Osteoblast (primary cell): ENCODE data around the gene POU2F2. TPM values are rescaled to one million over a fixed set of nuclear protein-coding genes. Genes with fewer than 3 reads are reported as not detected.

Experiments used
- DNase-seq: peaks from one replicate; pipeline ENCODE4 v3.0.0; 2011; ENCODE audit warnings: low spot score, mixed read lengths; ENCODE audit not compliant: insufficient read length; ENCODE audit errors: missing footprints
- H2AFZ ChIP-seq: 2 replicates; pipeline ENCODE4 v1.6.0; 2011; ENCODE audit warnings: mild to moderate bottlenecking, low read length
- H3K27ac ChIP-seq: 2 replicates; pipeline ENCODE4 v1.5.1; 2011; ENCODE audit warnings: mild to moderate bottlenecking, low read depth, low read length, moderate library complexity
- H3K27me3 ChIP-seq: 2 replicates; pipeline ENCODE4 v1.6.0; 2012; ENCODE audit warnings: mild to moderate bottlenecking, control low read depth, inconsistent platforms, low read length, moderate library complexity; ENCODE audit not compliant: insufficient read depth
- H3K36me3 ChIP-seq: 2 replicates; pipeline ENCODE4 v1.5.1; 2011; ENCODE audit warnings: mild to moderate bottlenecking, low read length, control low read depth, moderate library complexity; ENCODE audit not compliant: insufficient read depth
- H3K4me1 ChIP-seq: 2 replicates; pipeline ENCODE4 v1.5.1; 2011; ENCODE audit warnings: mild to moderate bottlenecking, low read length, control low read depth, moderate library complexity; ENCODE audit not compliant: insufficient read depth
- H3K4me2 ChIP-seq: 2 replicates; pipeline ENCODE4 v1.6.0; 2011; ENCODE audit warnings: mild to moderate bottlenecking, low read length; ENCODE audit not compliant: insufficient read depth
- H3K4me3 ChIP-seq: fragments of 200-600 bp; sonication (generic); 3 replicates; pipeline ENCODE4 v1.5.1; 2012; ENCODE audit warnings: mild to moderate bottlenecking, low read length, inconsistent platforms; ENCODE audit not compliant: insufficient read depth
- H3K79me2 ChIP-seq: 2 replicates; pipeline ENCODE4 v1.6.0; 2012; ENCODE audit warnings: mild to moderate bottlenecking, low read length, control low read depth, inconsistent platforms; ENCODE audit not compliant: insufficient read depth
- H3K9me3 ChIP-seq: 2 replicates; pipeline ENCODE4 v1.5.1; 2011; ENCODE audit warnings: low read depth, low read length, control low read depth
- H4K20me1 ChIP-seq: 2 replicates; pipeline ENCODE4 v1.6.0; 2012; ENCODE audit warnings: mild to moderate bottlenecking, low read length, control low read depth; ENCODE audit not compliant: insufficient read depth
- total RNA-seq: library from RNA; depleted of rRNA; stranded (reverse); fragments of >200 nt; gene quantifications from 2 replicates; pipeline ENCODE4 v1.2.3, GENCODE V29; 2012
- TF ChIP-seq, protein P1 (sequence below): IDR thresholded peaks from 2 replicates; pipeline ENCODE4 v1.5.1; 2011; ENCODE audit warnings: mild to moderate bottlenecking, low read depth, low read length, moderate library complexity; ENCODE audit errors: extremely low read depth

Gene POU2F2
- total RNA-seq, 1 donor = under 0.01 TPM

DNA sequence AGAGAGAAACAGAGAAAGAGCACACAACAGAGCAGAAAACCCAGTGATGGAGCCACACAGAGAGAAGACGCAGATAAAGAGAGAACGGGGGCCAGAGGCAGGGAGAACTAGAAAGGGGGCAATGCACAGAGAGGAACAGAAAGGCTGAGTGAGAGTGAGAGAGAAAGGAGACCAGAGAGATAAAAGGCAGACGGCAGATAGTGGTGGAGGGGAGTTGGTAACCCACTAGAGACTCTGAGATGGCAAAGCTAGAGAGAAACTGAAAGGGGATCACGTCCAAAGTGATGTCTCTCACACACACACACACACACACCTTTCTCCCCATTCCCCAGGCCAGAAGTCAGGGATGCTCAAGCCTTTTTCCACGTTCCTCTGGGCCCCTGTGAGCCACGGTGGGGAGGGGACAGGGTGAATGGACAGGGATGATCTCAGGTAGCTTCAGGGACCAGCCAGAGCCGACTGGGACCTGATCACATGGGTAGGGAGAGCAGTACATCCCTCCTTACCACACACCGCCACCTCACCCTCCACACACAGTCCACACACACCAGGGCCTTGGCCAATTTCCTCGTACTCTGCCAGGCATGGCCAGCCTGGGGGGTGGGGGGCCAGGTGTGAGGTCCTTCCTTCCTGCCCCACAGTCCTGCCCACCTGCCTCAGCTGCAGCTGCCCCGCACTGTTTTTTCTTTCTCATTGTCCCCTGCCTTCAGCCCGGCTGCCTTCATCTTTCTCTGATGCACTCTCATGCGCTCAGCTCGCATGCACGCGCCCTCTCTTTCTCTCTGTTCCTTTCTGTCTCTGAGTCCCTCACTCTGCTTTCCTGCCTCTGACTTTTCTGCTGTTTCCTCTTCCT lies 22.5 kb upstream of the POU2F2 start:
- no peaks in the 10 kb centered on the region for H4K20me1 ChIP-seq
- no peaks in the 10 kb centered on the region for H3K79me2 ChIP-seq
- H3K4me2 ChIP-seq = no peak overlapping the region
- DNase-seq = peak; percentile 80
- H2AFZ ChIP-seq = no peak overlapping the region
- peaks cover 84% of the 10 kb centered on the region for H3K27me3 ChIP-seq
- no peaks in the 10 kb centered on the region for H3K9me3 ChIP-seq
- H3K4me1 ChIP-seq = no peaks in the 10 kb centered on the region
- no peak overlapping the region for H3K4me3 ChIP-seq
- TF ChIP-seq, protein P1, sequence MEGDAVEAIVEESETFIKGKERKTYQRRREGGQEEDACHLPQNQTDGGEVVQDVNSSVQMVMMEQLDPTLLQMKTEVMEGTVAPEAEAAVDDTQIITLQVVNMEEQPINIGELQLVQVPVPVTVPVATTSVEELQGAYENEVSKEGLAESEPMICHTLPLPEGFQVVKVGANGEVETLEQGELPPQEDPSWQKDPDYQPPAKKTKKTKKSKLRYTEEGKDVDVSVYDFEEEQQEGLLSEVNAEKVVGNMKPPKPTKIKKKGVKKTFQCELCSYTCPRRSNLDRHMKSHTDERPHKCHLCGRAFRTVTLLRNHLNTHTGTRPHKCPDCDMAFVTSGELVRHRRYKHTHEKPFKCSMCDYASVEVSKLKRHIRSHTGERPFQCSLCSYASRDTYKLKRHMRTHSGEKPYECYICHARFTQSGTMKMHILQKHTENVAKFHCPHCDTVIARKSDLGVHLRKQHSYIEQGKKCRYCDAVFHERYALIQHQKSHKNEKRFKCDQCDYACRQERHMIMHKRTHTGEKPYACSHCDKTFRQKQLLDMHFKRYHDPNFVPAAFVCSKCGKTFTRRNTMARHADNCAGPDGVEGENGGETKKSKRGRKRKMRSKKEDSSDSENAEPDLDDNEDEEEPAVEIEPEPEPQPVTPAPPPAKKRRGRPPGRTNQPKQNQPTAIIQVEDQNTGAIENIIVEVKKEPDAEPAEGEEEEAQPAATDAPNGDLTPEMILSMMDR = no peak
- no peaks in the 10 kb centered on the region for H3K36me3 ChIP-seq
- no peak overlapping the region for H3K27ac ChIP-seq

DNA sequence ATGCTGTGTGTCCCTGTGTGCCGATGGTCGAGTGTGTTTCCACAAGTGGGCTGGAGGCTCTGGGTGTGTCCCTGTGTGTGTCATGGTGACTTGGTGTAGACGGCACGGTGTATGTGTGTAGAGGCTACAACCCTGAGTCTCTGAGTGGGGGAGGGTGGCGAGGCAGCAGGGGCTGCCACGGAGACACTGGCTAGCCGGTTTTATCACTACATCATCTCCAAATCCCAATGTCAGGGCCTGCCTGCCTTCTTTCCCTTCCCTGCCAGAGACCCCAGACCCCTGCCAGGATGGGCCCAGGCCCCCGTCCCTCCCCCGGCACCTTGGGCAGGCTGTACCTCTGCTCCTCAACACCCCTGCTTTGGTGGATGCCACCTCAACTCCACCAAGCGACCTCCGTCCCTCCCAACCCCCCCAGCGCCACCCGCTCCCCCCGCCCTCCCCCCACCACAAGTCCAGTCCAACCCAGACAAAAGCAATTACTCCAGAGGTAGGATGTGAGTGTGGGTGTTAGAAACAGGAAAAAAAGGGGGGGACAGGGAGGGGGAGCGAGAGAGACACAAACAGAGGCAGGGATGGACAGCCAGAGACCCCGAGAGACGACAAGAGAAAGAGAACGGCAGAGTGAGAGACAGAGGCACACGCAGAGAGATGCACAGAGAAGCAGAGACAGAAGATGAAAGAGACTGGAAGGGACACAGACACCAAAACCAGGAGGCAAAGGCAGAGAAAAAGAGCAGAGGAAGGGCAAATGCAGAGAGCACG lies 21.6 kb upstream of the POU2F2 start:
- H3K4me2 ChIP-seq = no peak overlapping the region
- no peak overlapping the region for H3K27ac ChIP-seq
- DNase-seq = peak; percentile 65
- TF ChIP-seq, protein P1 = no peak
- no peaks in the 10 kb centered on the region for H3K9me3 ChIP-seq
- no peaks in the 10 kb centered on the region for H3K4me1 ChIP-seq
- no peak overlapping the region for H2AFZ ChIP-seq
- no peaks in the 10 kb centered on the region for H3K79me2 ChIP-seq
- no peaks in the 10 kb centered on the region for H3K36me3 ChIP-seq
- no peaks in the 10 kb centered on the region for H4K20me1 ChIP-seq
- H3K27me3 ChIP-seq = peaks cover 87% of the 10 kb centered on the region
- no peak overlapping the region for H3K4me3 ChIP-seq

DNA sequence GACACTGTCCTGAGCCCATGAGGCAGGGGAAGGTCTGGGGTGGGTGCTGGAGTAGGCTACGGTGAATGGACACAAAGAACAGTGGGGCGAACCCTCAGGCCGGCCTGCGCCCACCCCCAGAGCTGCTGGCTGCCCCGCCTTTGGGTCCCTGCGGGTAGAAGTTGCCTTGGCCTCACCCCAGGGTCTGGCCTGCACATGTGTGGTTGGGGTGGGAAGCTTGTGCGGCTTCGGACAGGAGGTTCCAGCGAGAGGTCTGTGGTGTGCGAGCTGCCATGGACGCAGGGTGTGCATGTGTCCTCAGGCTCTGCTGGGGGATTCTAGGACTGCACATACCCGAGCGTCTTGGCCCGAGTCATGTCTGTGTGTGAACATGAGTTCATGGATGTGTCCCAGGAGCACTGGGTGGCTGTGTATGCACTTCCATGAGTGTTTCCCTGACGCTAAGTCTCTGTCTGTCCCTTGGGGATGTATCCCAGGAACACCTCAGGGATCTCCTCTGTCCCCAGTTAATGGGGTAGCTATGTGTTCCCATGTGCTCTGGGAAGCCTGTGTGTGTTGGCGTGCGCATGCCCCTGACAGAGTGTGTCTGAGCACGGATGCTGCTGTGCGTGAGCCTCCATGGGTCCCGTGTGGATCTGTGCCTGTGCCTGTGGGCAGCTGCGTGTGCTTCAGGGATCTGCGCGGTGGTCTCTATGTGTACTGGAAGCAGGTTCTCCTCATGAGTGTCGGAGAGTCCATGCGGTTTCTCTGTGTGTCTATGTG lies 20.8 kb upstream of the POU2F2 start:
- Histone ChIP-seq H3K4me3 (no peak overlapping the region), H4K20me1 (no peaks in the 10 kb centered on the region), H3K36me3 (no peaks in the 10 kb centered on the region), H3K9me3 (no peaks in the 10 kb centered on the region), H3K27ac (no peak overlapping the region), H3K79me2 (no peaks in the 10 kb centered on the region), H3K27me3 (peaks cover 81% of the 10 kb centered on the region), H2AFZ (no peak overlapping the region), H3K4me1 (no peaks in the 10 kb centered on the region), H3K4me2 (no peak overlapping the region)
- DNase-seq = peak; percentile 46
- TF ChIP-seq, protein P1 = no peak
